ENCODE data around the gene TCTN1. TPM values are rescaled to one million over a fixed set of nuclear protein-coding genes. Genes with fewer than 3 reads are reported as not detected.

Gene TCTN1
- total RNA-seq, 1 experiment from 2014 or later: 40.0 TPM

DNA sequence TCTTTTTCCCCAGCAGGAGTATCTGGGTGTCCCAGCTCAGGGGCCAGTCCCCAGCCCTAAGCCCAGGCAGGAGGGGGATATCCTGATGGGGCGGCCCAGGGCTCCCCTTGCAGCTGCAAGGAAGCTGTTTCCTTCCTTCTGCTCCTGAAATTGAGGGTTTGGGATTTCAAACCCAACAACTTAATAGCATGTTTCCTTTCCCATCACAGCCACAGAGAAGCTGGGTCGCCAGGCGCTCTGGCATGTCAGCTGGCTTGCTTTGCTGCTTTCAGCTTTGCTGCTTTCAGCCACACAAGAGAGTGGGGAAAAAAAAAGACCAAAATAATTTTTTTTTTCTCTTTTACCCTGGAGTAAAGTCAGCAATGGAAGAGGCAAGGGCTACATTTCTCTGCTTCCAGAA is 44.9 kb downstream of the TCTN1 start:
- H3K4me2 ChIP-seq (ENCODE audit: low read length): no peak overlapping the region
- H3K9me3 ChIP-seq (ENCODE audit: low read length): no peaks in the 10 kb centered on the region
- intact Hi-C loops (cut with micrococcal nuclease): no loop called here
- H3K27ac ChIP-seq (ENCODE audit: low read length): no peak overlapping the region
- no peak overlapping the region for H3K9ac ChIP-seq (ENCODE audit: low read length)
- H3K27me3 ChIP-seq (ENCODE audit: low read length): no peaks in the 10 kb centered on the region
- no TSS peak for BruUV-seq (replicated peaks)
- H3K79me2 ChIP-seq (ENCODE audit: low read length): no peaks in the 10 kb centered on the region
- H3K36me3 ChIP-seq (ENCODE audit: low read depth, low read length): no peaks in the 10 kb centered on the region
- no peaks in the 10 kb centered on the region for H4K20me1 ChIP-seq (ENCODE audit: low read length)
- CTCF ChIA-PET: no interaction called here
- TF ChIP-seq, protein P1, sequence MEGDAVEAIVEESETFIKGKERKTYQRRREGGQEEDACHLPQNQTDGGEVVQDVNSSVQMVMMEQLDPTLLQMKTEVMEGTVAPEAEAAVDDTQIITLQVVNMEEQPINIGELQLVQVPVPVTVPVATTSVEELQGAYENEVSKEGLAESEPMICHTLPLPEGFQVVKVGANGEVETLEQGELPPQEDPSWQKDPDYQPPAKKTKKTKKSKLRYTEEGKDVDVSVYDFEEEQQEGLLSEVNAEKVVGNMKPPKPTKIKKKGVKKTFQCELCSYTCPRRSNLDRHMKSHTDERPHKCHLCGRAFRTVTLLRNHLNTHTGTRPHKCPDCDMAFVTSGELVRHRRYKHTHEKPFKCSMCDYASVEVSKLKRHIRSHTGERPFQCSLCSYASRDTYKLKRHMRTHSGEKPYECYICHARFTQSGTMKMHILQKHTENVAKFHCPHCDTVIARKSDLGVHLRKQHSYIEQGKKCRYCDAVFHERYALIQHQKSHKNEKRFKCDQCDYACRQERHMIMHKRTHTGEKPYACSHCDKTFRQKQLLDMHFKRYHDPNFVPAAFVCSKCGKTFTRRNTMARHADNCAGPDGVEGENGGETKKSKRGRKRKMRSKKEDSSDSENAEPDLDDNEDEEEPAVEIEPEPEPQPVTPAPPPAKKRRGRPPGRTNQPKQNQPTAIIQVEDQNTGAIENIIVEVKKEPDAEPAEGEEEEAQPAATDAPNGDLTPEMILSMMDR (conservative IDR thresholded peaks at IDR 0.05; ENCODE audit: low read depth, low read length): no peak
- no peak overlapping the region for H2AFZ ChIP-seq (ENCODE audit: low read length)
- DNase-seq: no peak
- ATAC-seq: no peak
- no peaks in the 10 kb centered on the region for H3F3A ChIP-seq (ENCODE audit: low read length, unreplicated experiment)
- H3K4me3 ChIP-seq (ENCODE audit: low read length): no peak overlapping the region
- no peaks in the 10 kb centered on the region for H3K4me1 ChIP-seq (ENCODE audit: insufficient read depth, low read length)
- H3K9me2 ChIP-seq (replicated peaks; ENCODE audit: low read length): no peaks in the 10 kb centered on the region
- POLR2A ChIA-PET (ENCODE audit: unreplicated experiment): no interaction called here

- Histone ChIP-seq H3K9me3 (ENCODE audit: low read length) (peaks cover 14% of the 10 kb centered on the region), H3K79me2 (ENCODE audit: low read length) (no peaks in the 10 kb centered on the region), H3K4me1 (ENCODE audit: insufficient read depth, low read length) (no peaks in the 10 kb centered on the region), H3K36me3 (ENCODE audit: low read depth, low read length) (no peaks in the 10 kb centered on the region), H4K20me1 (ENCODE audit: low read length) (no peaks in the 10 kb centered on the region), H3F3A (ENCODE audit: low read length, unreplicated experiment) (no peaks in the 10 kb centered on the region), H3K4me3 (ENCODE audit: low read length) (no peak overlapping the region), H3K4me2 (ENCODE audit: low read length) (no peak overlapping the region), H2AFZ (ENCODE audit: low read length) (no peak overlapping the region), H3K27ac (ENCODE audit: low read length) (no peak overlapping the region), H3K9ac (ENCODE audit: low read length) (no peak overlapping the region), H3K27me3 (ENCODE audit: low read length) (no peaks in the 10 kb centered on the region), H3K9me2 (replicated peaks; ENCODE audit: low read length) (no peaks in the 10 kb centered on the region)
- ChIA-PET CTCF (no interaction called here), POLR2A (ENCODE audit: unreplicated experiment) (no interaction called here)
- intact Hi-C loops (cut with micrococcal nuclease): no loop called here
- ATAC-seq (no peak), DNase-seq (no peak)
- no TSS peak for BruUV-seq (replicated peaks)
- TF ChIP-seq, protein P1 (conservative IDR thresholded peaks at IDR 0.05; ENCODE audit: low read depth, low read length): no peak
- TF ChIP-seq EZH2 (IDR thresholded peaks at IDR 0.05; ENCODE audit: low read length, unreplicated experiment): no peak
- TF ChIP-seq EZH2phosphoT487 (IDR thresholded peaks at IDR 0.05; ENCODE audit: borderline replicate concordance, low read length): no peak
Observed at GRCh38 chr12:110661337-110661972, 47.5 kb downstream of the TCTN1 start.

- Histone ChIP-seq H3K9me2 (replicated peaks; ENCODE audit: low read length) (no peaks in the 10 kb centered on the region), H3K27ac (ENCODE audit: low read length) (no peak overlapping the region), H3K9ac (ENCODE audit: low read length) (no peak overlapping the region), H3F3A (ENCODE audit: low read length, unreplicated experiment) (no peaks in the 10 kb centered on the region), H4K20me1 (ENCODE audit: low read length) (no peaks in the 10 kb centered on the region), H3K27me3 (ENCODE audit: low read length) (no peaks in the 10 kb centered on the region), H3K9me3 (ENCODE audit: low read length) (peaks cover 14% of the 10 kb centered on the region), H2AFZ (ENCODE audit: low read length) (no peak overlapping the region), H3K4me3 (ENCODE audit: low read length) (no peak overlapping the region), H3K4me2 (ENCODE audit: low read length) (no peak overlapping the region), H3K79me2 (ENCODE audit: low read length) (no peaks in the 10 kb centered on the region), H3K36me3 (ENCODE audit: low read depth, low read length) (no peaks in the 10 kb centered on the region), H3K4me1 (ENCODE audit: insufficient read depth, low read length) (no peaks in the 10 kb centered on the region)
- DNase-seq (no peak), ATAC-seq (no peak)
- intact Hi-C loops (cut with micrococcal nuclease): no loop called here
- no TSS peak for BruUV-seq (replicated peaks)
- TF ChIP-seq EZH2 (IDR thresholded peaks at IDR 0.05; ENCODE audit: low read length, unreplicated experiment): no peak
- no peak for TF ChIP-seq EZH2phosphoT487 (IDR thresholded peaks at IDR 0.05; ENCODE audit: borderline replicate concordance, low read length)
- TF ChIP-seq, protein P1 (conservative IDR thresholded peaks at IDR 0.05; ENCODE audit: low read depth, low read length): no peak
- CTCF ChIA-PET: no interaction called here
- POLR2A ChIA-PET (ENCODE audit: unreplicated experiment): no interaction called here
Observed at GRCh38 chr12:110666892-110667291, 53.0 kb downstream of the TCTN1 start.
